Left renal cortex interstitium (tissue), 4 donors: ENCODE measurements around the gene CDH6. TPM values are rescaled to one million over a fixed set of nuclear protein-coding genes. Genes with fewer than 3 reads are reported as not detected.

ENCODE experiments used
- DNase-seq, 4 donors: peaks; one replicate each; pipeline ENCODE4 v3.0.0-alpha.2; 2013; ENCODE audit warnings: low read depth in 4 of 4, low spot score in 2 of 4, missing footprints in 1 of 4
- polyA plus RNA-seq, 4 donors: library from polyadenylated mRNA; unstranded; fragments of 120-200 nt; gene quantifications; one replicate each; pipeline ENCODE4 v1.2.1, GENCODE V29; 2013; ENCODE audit not compliant: insufficient read length in 4 of 4

The CDH6 gene
- 10 to 100 TPM; 51.0 to 74.3 (median 55.7) TPM for polyA plus RNA-seq

GRCh38 chr5:31193591-31194467, at the start of gene CDH6:
Gene CDH6, plus strand, starts transcription at chr5:31193686. Its CDS starts 73,788 bp downstream, at chr5:31267474.
- DNase-seq: peak in 1 of 4 donors; percentile 59

DNA sequence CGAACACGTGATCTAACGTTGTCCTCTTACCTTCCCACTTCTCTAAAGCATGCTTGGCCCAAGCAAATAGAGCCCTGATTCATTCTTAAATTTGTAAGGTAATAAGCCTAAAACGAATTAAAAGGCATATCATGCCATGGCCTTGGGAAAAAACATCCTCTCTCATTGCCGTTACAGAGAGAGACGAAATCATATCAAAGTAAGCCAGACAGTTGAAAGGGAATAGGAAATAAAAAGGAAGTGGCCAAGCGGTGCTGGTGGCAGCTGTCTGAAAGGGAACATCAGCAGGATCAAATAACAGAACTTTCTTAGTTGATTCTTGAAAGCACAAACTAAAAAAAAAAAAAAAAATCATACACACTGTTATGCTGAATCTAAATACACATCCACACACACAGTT, 49.1 kb upstream of the CDH6 start:
- no peak for DNase-seq

- no peak for DNase-seq
Measured at GRCh38 chr5:31148959-31149475, 44.5 kb upstream of the CDH6 start.

- no peak for DNase-seq
Measured at GRCh38 chr5:31153521-31153920, 40.0 kb upstream of the CDH6 start.

DNA sequence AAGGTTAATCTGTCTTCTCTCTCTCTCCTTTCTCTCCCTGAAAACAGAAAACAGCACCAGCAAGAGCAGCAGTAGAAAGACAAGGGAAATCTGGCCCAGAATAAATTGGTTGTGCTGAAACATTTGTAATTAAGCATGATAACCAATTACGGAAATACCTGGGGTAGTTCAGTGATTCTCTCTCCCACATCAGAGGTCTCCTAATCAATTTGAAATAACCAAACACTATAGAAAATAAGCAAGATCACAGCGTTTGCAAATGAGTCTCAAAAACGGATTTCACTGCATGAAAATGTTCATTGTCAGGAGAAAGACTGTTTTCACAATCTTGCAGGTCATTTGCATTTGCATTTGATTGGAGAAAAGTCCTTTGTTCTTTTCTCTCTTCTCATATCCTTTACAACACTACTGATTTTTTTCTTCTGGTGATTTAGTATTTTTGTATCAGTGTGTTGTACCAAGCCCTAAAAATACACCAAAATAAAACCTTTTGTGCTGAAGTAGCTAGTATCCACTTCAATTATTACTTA, 36.8 kb upstream of the CDH6 start:
- no peak for DNase-seq

- no peak for DNase-seq
Measured at GRCh38 chr5:31157720-31158119, 35.8 kb upstream of the CDH6 start.

- no peak for DNase-seq
Measured at GRCh38 chr5:31158686-31159085, 34.8 kb upstream of the CDH6 start.

GRCh38 chr5:31161781-31162181, 31.7 kb upstream of the CDH6 start:
- peak in 1 of 4 donors; percentile 6 for DNase-seq

DNA sequence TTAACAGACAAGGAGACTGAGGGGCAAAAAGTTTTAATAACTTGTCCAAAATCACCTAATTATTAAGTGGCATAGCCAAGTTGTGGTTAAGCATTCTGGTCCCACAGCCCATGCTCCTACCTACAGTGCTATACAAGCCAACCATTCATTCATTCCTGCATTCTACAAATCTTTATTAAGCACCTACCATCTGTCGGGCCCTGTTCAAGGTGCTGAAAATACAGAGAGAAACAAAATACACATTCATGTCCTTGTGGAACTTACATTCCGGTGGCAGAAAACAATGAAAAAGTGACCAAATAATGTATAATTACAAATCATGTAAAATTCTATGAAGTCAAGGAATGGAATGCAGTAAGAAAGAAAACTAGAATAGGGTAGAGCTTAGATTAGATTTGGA, 27.8 kb upstream of the CDH6 start:
- DNase-seq: no peak

DNA sequence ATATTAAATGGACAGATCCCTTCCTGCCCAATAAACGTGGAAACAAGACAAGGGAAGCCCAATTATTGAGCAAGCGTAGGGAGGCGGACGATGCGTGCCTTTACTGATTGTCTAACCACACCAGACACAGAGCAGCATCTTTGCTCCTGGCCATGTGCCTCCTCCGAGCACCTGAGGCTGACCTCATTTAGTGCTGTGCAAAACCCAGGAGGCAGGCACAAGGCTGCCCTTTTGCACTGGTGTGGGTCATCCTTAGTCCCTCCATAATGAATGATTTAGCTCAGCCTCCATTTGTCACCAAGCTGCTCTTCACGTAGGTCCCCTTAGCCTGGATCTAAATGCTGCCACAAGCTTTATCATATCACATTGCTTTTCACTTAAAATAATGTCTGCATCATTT, 24.1 kb upstream of the CDH6 start:
- DNase-seq: no peak

GRCh38 chr5:31172881-31173280, 20.6 kb upstream of the CDH6 start:
- DNase-seq: no peak

- no peak for DNase-seq
Measured at GRCh38 chr5:31173614-31174013, 19.9 kb upstream of the CDH6 start.

DNA sequence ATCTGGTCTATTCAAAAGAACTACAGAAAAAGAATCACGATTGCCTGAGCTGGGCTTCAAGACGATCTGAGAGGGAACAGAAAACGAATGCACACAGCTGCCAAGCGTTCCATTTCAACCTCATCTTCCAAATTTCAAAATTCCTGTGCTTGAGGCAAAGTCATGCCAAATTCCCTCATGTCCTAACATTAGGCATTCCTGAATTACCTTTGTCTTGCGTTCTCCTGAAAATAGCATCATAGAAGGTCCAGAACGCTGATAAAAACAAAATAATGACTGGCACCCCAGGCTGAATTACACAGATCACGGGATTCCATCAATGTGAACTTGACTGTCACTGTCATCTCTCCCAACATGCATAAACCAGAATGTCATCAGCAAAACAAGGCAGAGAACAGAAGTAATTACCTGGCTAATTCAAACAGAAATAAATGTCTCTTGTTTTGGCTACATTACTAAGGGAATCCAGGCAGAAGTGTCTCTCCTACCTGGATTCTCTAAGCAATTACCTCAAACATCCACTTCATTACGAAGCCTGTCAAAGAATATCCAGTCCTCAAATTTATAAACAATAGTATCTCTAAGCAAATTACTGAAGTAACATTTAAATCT, 12.0 kb upstream of the CDH6 start:
- no peak for DNase-seq

GRCh38 chr5:31182136-31182535, 11.3 kb upstream of the CDH6 start:
- no peak for DNase-seq

GRCh38 chr5:31185951-31186350, 7.5 kb upstream of the CDH6 start:
- DNase-seq: no peak

DNA sequence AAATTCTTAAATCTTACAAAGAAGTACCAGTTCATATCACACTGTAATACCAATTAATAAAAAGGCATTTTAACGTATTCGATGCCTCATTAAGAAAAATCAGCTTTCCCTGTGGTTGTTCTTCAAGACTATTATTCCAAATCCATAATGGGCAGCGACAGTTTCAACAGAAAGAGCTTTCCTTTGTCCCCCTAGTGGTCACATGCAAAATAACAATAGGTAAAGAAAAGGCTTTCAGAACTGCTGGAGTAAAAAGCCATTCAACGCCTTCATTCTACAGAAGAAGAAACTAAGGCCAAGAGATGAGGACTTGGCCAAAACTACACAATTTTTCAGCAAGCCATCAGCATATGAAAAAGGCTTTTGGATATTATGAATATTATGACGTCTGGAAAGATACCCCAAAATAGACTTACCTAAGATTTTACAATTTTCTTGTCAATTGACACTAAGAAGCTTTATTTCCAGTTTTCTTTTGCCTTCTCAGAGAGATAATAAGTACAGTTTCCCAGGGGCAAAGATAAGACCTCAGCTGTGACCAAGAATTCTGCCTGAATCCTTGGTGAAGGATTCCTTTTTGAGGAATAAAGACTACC, 6.7 kb upstream of the CDH6 start:
- peak in 1 of 4 donors; percentile 13 for DNase-seq

- DNase-seq: no peak
Measured at GRCh38 chr5:31187591-31187990, 5.9 kb upstream of the CDH6 start.

DNA sequence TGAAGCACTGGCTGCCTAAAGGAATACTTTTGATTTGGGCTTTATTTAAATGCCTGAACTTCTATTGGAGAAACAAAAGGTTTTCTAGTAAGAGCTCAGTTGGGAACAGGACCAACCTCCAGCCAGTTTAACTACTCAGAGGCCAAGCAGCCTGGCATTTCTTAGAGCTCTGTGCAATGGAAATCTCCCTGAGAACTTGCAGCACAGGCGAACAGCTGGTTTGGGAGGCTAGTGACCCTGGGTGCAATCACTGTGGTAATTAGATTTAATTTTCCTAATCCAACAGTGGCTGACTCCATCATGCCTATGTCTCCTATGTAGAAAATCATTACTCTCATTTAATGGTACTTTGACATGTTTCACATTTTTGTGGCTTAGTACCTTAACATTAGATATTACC, 1.0 kb upstream of the CDH6 start:
- no peak for DNase-seq

DNA sequence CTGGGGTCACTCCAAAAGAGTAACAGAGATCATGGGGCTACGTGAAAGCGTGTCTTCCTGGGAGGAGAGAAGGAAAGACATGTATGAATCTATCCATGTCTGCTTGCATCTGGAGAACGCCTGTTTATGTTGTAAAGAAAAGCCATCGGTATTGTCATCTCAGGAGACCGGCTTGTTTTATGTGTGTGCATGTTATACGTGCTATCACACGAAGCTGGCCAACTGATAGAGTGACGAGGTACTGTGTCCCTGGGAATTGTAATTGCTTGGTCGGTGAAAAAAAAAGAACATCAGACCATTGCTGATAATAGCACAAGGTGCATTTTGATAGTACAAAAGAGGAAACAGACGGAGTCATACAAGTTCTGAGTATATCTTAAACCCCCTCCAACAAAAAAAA, 370 bp upstream of the CDH6 start:
- no peak for DNase-seq

DNA sequence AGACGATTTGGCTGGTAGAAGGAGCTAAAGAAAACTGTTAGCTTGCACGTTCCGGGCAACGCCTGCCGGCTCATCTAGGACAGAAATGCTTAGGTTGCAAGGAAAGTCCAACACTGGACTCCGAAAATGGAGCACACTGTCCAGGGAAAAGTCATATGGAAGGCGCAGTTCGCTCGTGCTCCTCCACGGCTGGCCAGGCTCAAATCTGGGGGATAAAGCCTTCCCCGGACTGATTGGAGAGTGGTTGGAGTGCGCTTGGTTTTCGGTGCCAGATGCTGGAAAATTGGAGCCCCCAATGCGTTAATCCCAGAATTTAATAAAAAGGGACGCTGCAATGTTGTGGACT, 955 bp downstream of the CDH6 start:
- DNase-seq: no peak

DNA sequence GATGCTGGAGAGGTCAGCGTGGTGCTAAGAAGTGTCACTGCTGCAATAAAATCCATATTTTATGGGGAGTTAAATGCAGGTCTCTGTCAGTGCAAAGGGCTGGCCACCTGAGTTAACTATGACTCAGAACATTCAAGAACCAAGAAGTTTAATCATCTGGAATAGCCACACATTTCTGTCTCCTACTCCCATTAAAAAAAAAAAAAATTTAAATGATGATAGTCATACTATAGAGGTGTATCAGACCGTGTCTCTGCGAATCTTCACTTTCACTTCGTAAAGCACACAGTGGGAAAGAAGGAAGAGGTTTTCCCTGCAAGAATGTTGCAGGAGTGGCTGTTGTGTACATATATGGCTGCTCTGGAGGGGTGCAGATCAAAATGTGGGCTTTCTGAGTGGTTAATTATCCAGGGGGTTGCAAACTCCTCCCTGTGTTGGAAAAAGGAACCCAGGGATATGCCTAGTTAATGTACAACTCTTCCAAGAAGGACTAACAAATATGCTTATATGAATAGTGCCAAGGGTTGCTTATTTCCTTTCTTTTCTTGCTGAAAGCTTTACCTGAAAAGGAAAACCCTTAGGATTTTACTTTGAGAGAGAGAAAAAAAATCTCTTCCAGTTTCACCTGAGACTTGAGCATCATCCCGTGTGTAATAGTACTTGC, 1.5 kb downstream of the CDH6 start:
- DNase-seq: peak in 1 of 4 donors; percentile 18
